ENCODE results near the gene TNS3.

The TNS3 gene

DNA sequence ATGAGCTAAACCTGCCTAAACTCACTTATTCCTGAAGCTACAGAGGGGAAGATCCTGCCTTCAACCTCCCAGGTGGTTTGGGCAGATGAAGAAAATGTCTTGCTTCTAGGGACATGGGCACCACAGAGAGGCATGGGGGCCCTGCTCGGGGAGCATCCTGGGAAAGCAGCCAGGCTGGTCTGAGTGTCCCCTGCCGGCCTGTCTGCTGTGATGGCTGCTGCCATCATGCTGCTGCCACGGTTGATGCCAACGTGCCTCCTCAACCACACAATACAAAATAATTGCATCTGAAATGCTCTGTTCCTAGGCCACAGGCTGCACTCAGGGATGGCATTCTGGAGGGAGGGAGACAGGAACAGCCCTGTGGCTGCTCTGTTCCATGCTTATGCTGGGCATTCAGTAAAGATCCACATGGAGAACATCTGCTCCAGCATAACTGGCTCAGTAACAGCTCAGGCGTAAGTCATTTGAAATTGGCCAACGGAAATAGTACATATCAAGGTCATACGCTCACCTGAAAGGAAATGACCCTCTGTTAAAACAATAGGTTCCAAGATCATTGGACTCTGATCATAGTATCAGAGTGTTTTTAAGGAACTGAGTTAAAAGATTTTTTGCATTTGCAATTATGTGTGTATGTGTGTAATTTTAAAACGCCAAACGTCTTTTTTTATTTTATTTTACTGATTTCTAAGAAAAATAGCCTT is 299.0 kb downstream of the TNS3 start:
- DNase-seq (ENCODE audit: low spot score) = no peak
- TF ChIP-seq, protein P1, sequence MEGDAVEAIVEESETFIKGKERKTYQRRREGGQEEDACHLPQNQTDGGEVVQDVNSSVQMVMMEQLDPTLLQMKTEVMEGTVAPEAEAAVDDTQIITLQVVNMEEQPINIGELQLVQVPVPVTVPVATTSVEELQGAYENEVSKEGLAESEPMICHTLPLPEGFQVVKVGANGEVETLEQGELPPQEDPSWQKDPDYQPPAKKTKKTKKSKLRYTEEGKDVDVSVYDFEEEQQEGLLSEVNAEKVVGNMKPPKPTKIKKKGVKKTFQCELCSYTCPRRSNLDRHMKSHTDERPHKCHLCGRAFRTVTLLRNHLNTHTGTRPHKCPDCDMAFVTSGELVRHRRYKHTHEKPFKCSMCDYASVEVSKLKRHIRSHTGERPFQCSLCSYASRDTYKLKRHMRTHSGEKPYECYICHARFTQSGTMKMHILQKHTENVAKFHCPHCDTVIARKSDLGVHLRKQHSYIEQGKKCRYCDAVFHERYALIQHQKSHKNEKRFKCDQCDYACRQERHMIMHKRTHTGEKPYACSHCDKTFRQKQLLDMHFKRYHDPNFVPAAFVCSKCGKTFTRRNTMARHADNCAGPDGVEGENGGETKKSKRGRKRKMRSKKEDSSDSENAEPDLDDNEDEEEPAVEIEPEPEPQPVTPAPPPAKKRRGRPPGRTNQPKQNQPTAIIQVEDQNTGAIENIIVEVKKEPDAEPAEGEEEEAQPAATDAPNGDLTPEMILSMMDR (IDR thresholded peaks at IDR 0.05; ENCODE audit: extremely low read depth, insufficient read depth, missing control alignments) = no peak
- in situ Hi-C loops (cut with MboI; ENCODE audit: low pct_unique_long_range_greater_than_20kb, low sequenced_read_pairs, unreplicated experiment) = no loop called here

DNA sequence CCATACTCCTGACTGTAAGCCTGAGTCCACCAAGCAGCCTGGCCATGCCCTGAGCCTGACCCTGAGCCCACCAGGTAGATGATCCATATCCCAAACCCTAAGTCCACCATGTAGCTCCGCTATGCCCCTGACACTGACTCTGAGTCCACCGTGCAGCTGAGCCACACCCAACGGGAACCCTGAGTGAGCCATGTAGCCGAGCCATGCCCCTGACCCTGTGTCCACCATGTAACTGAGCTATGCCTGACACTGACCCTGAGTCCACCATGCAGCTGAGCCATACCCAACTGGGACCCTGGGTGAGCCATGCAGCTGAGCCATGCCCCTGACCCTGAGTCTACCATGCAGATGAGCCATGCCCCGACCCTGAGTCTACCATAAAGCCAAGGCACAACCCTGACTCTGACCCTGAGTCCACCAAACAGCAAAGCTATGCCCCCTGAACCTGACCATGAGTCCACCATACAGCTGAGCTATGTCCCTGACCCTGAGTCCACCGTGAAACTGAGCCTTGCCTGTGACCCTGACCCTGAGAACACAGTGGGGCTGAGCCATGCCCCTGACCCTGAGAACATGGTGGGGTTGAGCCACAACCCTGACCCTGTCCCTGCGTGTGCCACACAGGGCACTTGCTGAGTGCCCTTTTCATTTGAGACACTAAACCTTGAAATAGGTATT is 299.8 kb downstream of the TNS3 start:
- TF ChIP-seq, protein P1 (IDR thresholded peaks at IDR 0.05; ENCODE audit: extremely low read depth, insufficient read depth, missing control alignments) = no peak
- in situ Hi-C loops (cut with MboI; ENCODE audit: low pct_unique_long_range_greater_than_20kb, low sequenced_read_pairs, unreplicated experiment) = no loop called here
- no peak for DNase-seq (ENCODE audit: low spot score)

DNA sequence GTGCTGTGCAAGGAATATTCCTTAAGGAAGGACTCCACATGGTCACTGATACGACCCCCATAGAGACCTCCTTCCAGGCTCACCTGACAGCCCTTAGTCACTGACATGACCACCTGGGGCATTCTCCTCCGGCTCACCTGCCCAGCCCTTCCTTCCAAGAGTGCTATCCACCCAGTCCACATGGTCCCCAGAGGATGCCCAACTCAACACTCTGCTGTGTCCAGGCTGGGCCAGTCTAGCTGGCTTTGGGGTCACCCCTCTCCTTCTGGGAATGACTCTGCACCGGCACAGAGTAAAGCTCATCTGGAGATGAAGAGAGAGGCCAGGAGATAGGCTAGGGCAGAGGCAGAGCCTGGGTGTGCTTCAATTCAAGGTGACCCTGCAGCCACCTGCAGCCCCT is 300.8 kb downstream of the TNS3 start:
- TF ChIP-seq, protein P1 (IDR thresholded peaks at IDR 0.05; ENCODE audit: extremely low read depth, insufficient read depth, missing control alignments) = no peak
- in situ Hi-C loops (cut with MboI; ENCODE audit: low pct_unique_long_range_greater_than_20kb, low sequenced_read_pairs, unreplicated experiment) = no loop called here

DNA sequence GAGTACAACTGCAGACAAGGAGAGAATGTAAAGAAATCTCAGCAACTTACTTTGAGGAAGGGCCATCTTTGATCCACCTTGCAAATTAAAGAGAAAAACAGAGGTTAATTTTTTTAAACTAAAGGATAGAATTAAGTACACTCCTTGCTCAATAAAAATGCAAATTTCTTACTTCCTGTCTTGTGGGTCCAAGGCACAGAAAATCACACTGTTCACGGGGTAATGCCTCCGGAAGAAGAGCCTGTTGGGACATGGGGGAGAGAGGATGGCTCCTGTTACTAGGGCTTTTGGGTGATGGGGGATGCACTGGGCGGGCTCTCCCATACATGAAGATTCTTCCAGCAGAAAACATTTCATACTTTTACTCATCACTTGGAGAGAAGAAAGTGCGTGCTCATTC is 301.8 kb downstream of the TNS3 start:
- TF ChIP-seq, protein P1 (IDR thresholded peaks at IDR 0.05; ENCODE audit: extremely low read depth, insufficient read depth, missing control alignments) = no peak
- DNase-seq (ENCODE audit: low spot score) = no peak
- in situ Hi-C loops (cut with MboI; ENCODE audit: low pct_unique_long_range_greater_than_20kb, low sequenced_read_pairs, unreplicated experiment) = no loop called here

More for the DNA sequence above, 300.8 kb downstream of the TNS3 start:
- no peak for DNase-seq (ENCODE audit: low spot score)

DNA sequence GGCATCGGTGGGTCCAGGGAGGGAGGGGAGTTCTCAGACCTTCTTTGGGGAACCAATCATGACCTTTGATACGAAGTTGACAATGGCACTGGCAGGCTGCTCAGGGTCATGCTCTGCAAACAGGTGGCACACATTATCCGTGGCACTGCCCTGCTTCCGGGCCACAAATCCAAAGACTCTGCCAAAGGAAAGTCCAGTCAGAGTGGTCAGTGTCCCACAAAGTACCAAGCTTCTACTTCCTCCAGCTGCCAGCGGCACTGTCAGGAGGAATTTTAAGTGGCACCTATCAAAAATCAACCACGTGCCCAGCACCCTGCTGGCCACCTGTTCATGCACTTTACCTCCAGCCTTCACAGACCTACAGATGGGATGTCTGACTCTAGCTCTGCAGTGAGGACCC is 303.9 kb downstream of the TNS3 start:
- TF ChIP-seq, protein P1 (IDR thresholded peaks at IDR 0.05; ENCODE audit: extremely low read depth, insufficient read depth, missing control alignments) = no peak
- in situ Hi-C loops (cut with MboI; ENCODE audit: low pct_unique_long_range_greater_than_20kb, low sequenced_read_pairs, unreplicated experiment) = no loop called here

DNA sequence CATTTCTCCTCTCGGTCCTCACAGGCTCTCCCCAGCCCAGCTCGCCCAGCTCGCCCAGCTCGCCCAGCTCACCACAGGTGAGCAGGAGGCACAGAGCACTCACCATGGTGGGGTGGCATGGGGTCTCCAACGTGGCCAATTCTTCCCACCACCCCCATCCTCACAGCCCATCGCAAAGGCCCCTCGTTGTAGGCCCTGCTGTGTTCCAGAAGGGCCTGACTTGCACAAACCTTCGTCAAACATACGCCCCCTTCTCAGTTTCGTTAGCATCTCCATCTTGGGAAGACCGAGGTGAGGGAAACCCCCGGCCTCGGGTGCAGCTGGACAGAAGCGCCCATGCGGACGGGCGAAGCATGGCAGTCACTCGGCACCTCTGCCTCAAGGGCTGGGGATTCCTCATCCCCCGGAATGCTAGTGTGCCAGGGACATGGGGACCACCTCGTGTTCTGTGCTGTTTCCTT is 304.6 kb downstream of the TNS3 start:
- DNase-seq (ENCODE audit: low spot score) = no peak
- TF ChIP-seq, protein P1 (IDR thresholded peaks at IDR 0.05; ENCODE audit: extremely low read depth, insufficient read depth, missing control alignments) = no peak
- in situ Hi-C loops (cut with MboI; ENCODE audit: low pct_unique_long_range_greater_than_20kb, low sequenced_read_pairs, unreplicated experiment) = no loop called here

More for the DNA sequence above, 303.9 kb downstream of the TNS3 start:
- DNase-seq (ENCODE audit: low spot score) = no peak
